Uterus (tissue), 4 donors: ENCODE data around the gene TMEM141. TPM values are rescaled to one million over a fixed set of nuclear protein-coding genes. Genes with fewer than 3 reads are reported as not detected.
"Not testable (repeated sequence)": the region's sequence is repeated elsewhere in the genome, so short reads cannot be mapped to it uniquely, and the experiment has no call there.

ENCODE experiments used
- DNase-seq, 2 donors: peaks; one replicate each; pipeline ENCODE4 v3.0.0-alpha.2; 2019 to 2020
- H3K27ac ChIP-seq, 2 donors: fragments of 200-600 bp; sonication (generic); 1 replicate in 1 of 2; 2 replicates in 1 of 2; pipeline ENCODE4 v1.5.1; 2016 to 2018
- H3K27me3 ChIP-seq, 2 donors: fragments of 200-600 bp; sonication (generic); one replicate each; pipeline ENCODE4 v1.5.1; 2018 to 2019; ENCODE audit warnings: control low read depth in 1 of 2
- H3K36me3 ChIP-seq, 2 donors: fragments of 200-600 bp; sonication (generic); one replicate each; pipeline ENCODE4 v1.5.1; 2019; ENCODE audit warnings: control low read depth in 1 of 2
- H3K4me1 ChIP-seq, 2 donors: fragments of 200-600 bp; sonication (generic); one replicate each; pipeline ENCODE4 v1.5.1; 2018 to 2019; ENCODE audit warnings: control low read depth in 1 of 2
- H3K4me3 ChIP-seq, 2 donors: fragments of 200-600 bp; sonication (generic); 1 replicate in 1 of 2; 2 replicates in 1 of 2; pipeline ENCODE4 v1.5.1; 2018 to 2019; ENCODE audit warnings: mild to moderate bottlenecking in 1 of 2
- H3K9me3 ChIP-seq, 2 donors: fragments of 200-600 bp; sonication (generic); one replicate each; pipeline ENCODE4 v1.5.1; 2019; ENCODE audit warnings: control low read depth in 1 of 2
- CTCF ChIP-seq, 4 experiments: fragments of 200-600 bp in 2 of 4; fragments of 450-650 bp in 2 of 4; sonication (generic) in 2 of 4; IDR thresholded peaks; one replicate each; pipeline ENCODE4 v1.5.1; 2016 to 2019; ENCODE audit warnings: antibody characterized with exemption in 4 of 4, mild to moderate bottlenecking in 2 of 4, moderate library complexity in 1 of 4
- POLR2A ChIP-seq, 2 donors: fragments of 450-650 bp; IDR thresholded peaks; one replicate each; pipeline ENCODE4 v1.6.1; 2016; ENCODE audit warnings: antibody characterized with exemption in 2 of 2, mild to moderate bottlenecking in 1 of 2, moderate library complexity in 1 of 2
- intact Hi-C: fragments of 100-400 bp; cut with DNase I; formaldehyde crosslinking; loops from one replicate; pipeline ENCODE4 v1.15.1; 2023; ENCODE audit warnings: low total_unique reads
- total RNA-seq, 4 donors: library from RNA; depleted of rRNA in 3 of 4; stranded (reverse); fragments of >200 nt in 3 of 4; gene quantifications; one replicate each; pipeline versions ENCODE4 v1.1.0 to v1.2.4, GENCODE V29; 2014 to 2023
- donor health status: DM: yes; HTN: yes; CAD: no.

TMEM141 gene
- total RNA-seq, 4 donors from 2014 or later: 3.5 to 48.9 (median 32.0) TPM

GRCh38 chr9:136794281-136794999 is 3.3 kb downstream of the TMEM141 start:
- no peak for DNase-seq
- no peaks in the 10 kb centered on the region for H3K9me3 ChIP-seq
- H3K27ac ChIP-seq: no peak overlapping the region
- TF ChIP-seq POLR2A (IDR thresholded peaks at IDR 0.05) (no peak), CTCF (IDR thresholded peaks at IDR 0.05) (no peak)
- H3K4me3 ChIP-seq: no peak overlapping the region
- no peaks in the 10 kb centered on the region for H3K36me3 ChIP-seq
- peaks cover 3 to 9% of the 10 kb centered on the region in 2 donors for H3K4me1 ChIP-seq
- peaks cover 6 to 9% of the 10 kb centered on the region in 2 donors for H3K27me3 ChIP-seq
- intact Hi-C loops: no loop called here

GRCh38 chr9:136795000-136795348 is 3.8 kb downstream of the TMEM141 start:
- Histone ChIP-seq H3K4me3 (no peak overlapping the region), H3K9me3 (no peaks in the 10 kb centered on the region), H3K27ac (no peak overlapping the region), H3K27me3 (peaks cover 12% of the 10 kb centered on the region in 2 donors), H3K4me1 (peaks cover 3 to 15% of the 10 kb centered on the region in 2 donors), H3K36me3 (no peaks in the 10 kb centered on the region)
- intact Hi-C loops: no loop called here
- TF ChIP-seq CTCF (IDR thresholded peaks at IDR 0.05) (no peak), POLR2A (IDR thresholded peaks at IDR 0.05) (no peak)
- no peak for DNase-seq

GRCh38 chr9:136796238-136796774 is 5.2 kb downstream of the TMEM141 start, which contains the start of gene CCDC183:
TSS of gene CCDC183 (plus strand) at chr9:136796338. CDS start at chr9:136796398, 60 bp downstream.
- Histone ChIP-seq H3K9me3 (no peaks in the 10 kb centered on the region), H3K27me3 (peaks cover 17 to 24% of the 10 kb centered on the region in 2 donors), H3K4me3 (no peak within 1 kb of the TSS), H3K36me3 (no peaks in the 10 kb centered on the region), H3K4me1 (peaks cover 3 to 25% of the 10 kb centered on the region in 2 donors), H3K27ac (no peak within 1 kb of the TSS)
- TF ChIP-seq POLR2A (IDR thresholded peaks at IDR 0.05): no peak
- no peak for TF ChIP-seq CTCF (IDR thresholded peaks at IDR 0.05)
- intact Hi-C loops: no loop called here
- DNase-seq: no peak

GRCh38 chr9:136796775-136797347 is 5.7 kb downstream of the TMEM141 start:
- H3K9me3 ChIP-seq, intact Hi-C loops, H3K27ac ChIP-seq, H3K36me3 ChIP-seq, H3K4me3 ChIP-seq, DNase-seq: not testable (repeated sequence)
- H3K27me3 ChIP-seq: peaks cover 17 to 29% of the 10 kb centered on the region in 2 donors
- peaks cover 3 to 21% of the 10 kb centered on the region in 2 donors for H3K4me1 ChIP-seq

- H3K4me3 ChIP-seq: no peak overlapping the region
- no peaks in the 10 kb centered on the region for H3K9me3 ChIP-seq
- intact Hi-C loops: no loop called here
- H3K4me1 ChIP-seq: peaks cover 0 to 17% of the 10 kb centered on the region in 2 donors
- H3K27me3 ChIP-seq: peaks cover 17 to 32% of the 10 kb centered on the region in 2 donors
- no peak for DNase-seq
- no peaks in the 10 kb centered on the region for H3K36me3 ChIP-seq
- TF ChIP-seq POLR2A (IDR thresholded peaks at IDR 0.05) (no peak), CTCF (IDR thresholded peaks at IDR 0.05) (no peak)
- H3K27ac ChIP-seq: no peak overlapping the region
These were observed 7.5 kb downstream of the TMEM141 start for GRCh38 chr9:136798708-136799078.
